Cardiac fibroblast (primary cell): ENCODE data around the gene SCNN1G.

ENCODE experiments used
- DNase-seq, 2 donors: peaks; one replicate each; pipeline versions ENCODE4 v3.0.0 to v3.0.0-alpha.2; 2010; ENCODE audit warnings: low read depth in 2 of 2
- H3K4me3 ChIP-seq, 2 donors: replicated peaks in 1 of 2; 1 replicate in 1 of 2; 2 replicates in 1 of 2; pipeline ENCODE4 v1.5.1; 2011; ENCODE audit warnings: low read depth in 2 of 2, low read length in 2 of 2, mild to moderate bottlenecking in 2 of 2, moderate library complexity in 1 of 2
- TF ChIP-seq, protein P1 (sequence below): IDR thresholded peaks from one replicate; pipeline ENCODE4 v1.5.1; 2011; ENCODE audit warnings: low read depth, mild to moderate bottlenecking, low read length, inconsistent platforms

The SCNN1G gene

DNA sequence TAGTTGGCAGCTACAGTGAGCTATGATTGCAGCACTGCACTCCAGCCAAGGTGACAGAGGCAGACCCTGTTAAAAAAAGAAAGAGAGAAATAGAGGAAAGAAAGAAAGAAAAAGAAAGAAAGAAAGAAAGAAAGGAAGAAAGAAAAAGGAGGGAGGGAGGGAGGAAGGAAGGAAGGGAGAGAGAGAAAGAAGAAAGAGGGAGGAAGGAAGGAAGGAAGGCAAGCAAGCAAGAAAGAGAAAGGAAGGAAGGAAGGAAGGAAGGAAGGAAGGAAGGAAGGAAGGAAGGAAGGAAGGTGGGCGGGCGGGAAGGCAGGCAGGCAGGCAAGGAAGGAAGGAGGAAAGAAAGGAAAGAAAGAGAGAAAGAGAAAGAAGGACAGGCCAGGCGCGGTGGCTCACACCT lies 1.0 kb upstream of the SCNN1G start:
- TF ChIP-seq, protein P1, sequence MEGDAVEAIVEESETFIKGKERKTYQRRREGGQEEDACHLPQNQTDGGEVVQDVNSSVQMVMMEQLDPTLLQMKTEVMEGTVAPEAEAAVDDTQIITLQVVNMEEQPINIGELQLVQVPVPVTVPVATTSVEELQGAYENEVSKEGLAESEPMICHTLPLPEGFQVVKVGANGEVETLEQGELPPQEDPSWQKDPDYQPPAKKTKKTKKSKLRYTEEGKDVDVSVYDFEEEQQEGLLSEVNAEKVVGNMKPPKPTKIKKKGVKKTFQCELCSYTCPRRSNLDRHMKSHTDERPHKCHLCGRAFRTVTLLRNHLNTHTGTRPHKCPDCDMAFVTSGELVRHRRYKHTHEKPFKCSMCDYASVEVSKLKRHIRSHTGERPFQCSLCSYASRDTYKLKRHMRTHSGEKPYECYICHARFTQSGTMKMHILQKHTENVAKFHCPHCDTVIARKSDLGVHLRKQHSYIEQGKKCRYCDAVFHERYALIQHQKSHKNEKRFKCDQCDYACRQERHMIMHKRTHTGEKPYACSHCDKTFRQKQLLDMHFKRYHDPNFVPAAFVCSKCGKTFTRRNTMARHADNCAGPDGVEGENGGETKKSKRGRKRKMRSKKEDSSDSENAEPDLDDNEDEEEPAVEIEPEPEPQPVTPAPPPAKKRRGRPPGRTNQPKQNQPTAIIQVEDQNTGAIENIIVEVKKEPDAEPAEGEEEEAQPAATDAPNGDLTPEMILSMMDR = no peak
- no peak for DNase-seq
- H3K4me3 ChIP-seq = no peak overlapping the region

DNA sequence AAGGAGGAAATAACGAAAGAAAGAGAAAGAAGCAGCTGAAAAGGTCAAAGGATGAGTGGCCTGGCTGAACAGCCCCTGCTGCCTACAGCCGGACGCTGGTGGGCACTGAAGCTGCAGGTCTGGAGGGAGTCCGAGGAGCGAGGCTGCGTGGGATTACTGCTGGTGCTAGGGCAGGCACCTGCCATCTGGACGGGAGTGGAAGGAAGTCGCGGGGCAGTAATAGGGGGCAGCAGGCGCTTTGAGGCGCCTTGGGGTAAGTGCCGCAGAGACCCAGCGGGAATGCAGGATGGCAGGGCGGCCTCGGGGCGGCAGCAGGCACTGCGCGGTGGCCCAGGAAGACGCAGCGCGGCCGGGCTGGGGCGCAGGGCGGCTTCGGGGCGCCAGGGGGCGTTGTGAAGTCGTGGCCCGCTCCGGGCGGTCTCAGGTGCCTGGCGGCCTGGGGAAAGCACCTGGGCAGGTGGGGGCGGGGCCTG lies 303 bp upstream of the SCNN1G start:
- peak; percentile 56 to 61 for DNase-seq
- H3K4me3 ChIP-seq = peak overlapping the region in 1 of 2 donors; percentile 26
- TF ChIP-seq, protein P1 = peak; percentile 54

- DNase-seq = no peak
- no peak overlapping the region for H3K4me3 ChIP-seq
- TF ChIP-seq, protein P1 = no peak
These were observed 958 bp downstream of the SCNN1G start for GRCh38 chr16:23183543-23183862.

GRCh38 chr16:23185656-23186055 lies 3.1 kb downstream of the SCNN1G start:
- DNase-seq = no peak
- TF ChIP-seq, protein P1 = no peak
- H3K4me3 ChIP-seq = no peak overlapping the region

DNA sequence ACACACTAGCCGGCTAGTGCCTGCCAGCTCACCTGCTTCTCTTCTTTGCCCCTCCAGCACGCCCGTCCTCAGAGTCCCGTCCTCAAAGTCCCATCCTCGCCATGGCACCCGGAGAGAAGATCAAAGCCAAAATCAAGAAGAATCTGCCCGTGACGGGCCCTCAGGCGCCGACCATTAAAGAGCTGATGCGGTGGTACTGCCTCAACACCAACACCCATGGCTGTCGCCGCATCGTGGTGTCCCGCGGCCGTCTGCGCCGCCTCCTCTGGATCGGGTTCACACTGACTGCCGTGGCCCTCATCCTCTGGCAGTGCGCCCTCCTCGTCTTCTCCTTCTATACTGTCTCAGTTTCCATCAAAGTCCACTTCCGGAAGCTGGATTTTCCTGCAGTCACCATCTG lies 3.6 kb downstream of the SCNN1G start:
- TF ChIP-seq, protein P1 = no peak
- H3K4me3 ChIP-seq = no peak overlapping the region
- no peak for DNase-seq

- DNase-seq = no peak
- TF ChIP-seq, protein P1 = no peak
- H3K4me3 ChIP-seq = no peak overlapping the region
These were observed 4.8 kb downstream of the SCNN1G start for GRCh38 chr16:23187341-23187740.

- TF ChIP-seq, protein P1 = no peak
- no peak overlapping the region for H3K4me3 ChIP-seq
- no peak for DNase-seq
These were observed 6.4 kb downstream of the SCNN1G start for GRCh38 chr16:23188911-23189310.
